GM15510 (cell line): Measurements from ENCODE around the gene DNM1.

Experiments
- POLR2A ChIP-seq: IDR thresholded peaks from 3 replicates; pipeline ENCODE4 v1.6.1; 2011; ENCODE audit warnings: borderline replicate concordance; ENCODE audit not compliant: insufficient read length; ENCODE audit errors: extremely low read depth

Gene DNM1

GRCh38 chr9:128282500-128282899, 79.3 kb downstream of the DNM1 start:
- no peak for TF ChIP-seq POLR2A

GRCh38 chr9:128285033-128285784, 82.0 kb downstream of the DNM1 start:
- TF ChIP-seq POLR2A, result no peak

- TF ChIP-seq POLR2A, result no peak
Measured at GRCh38 chr9:128286440-128286839, 83.3 kb downstream of the DNM1 start.

- no peak for TF ChIP-seq POLR2A
Measured at GRCh38 chr9:128288273-128289004, 85.3 kb downstream of the DNM1 start.

- no peak for TF ChIP-seq POLR2A
Measured at GRCh38 chr9:128292009-128292408, 88.8 kb downstream of the DNM1 start.

- TF ChIP-seq POLR2A, result no peak
Measured at GRCh38 chr9:128293091-128293490, 89.9 kb downstream of the DNM1 start.

GRCh38 chr9:128294142-128294541, 91.0 kb downstream of the DNM1 start:
- no peak for TF ChIP-seq POLR2A

- no peak for TF ChIP-seq POLR2A
Measured at GRCh38 chr9:128296340-128297220, 93.4 kb downstream of the DNM1 start.

- no peak for TF ChIP-seq POLR2A
Measured at GRCh38 chr9:128297221-128297773, 94.1 kb downstream of the DNM1 start.

- TF ChIP-seq POLR2A, result no peak
Measured at GRCh38 chr9:128298535-128299482, 95.6 kb downstream of the DNM1 start.

- TF ChIP-seq POLR2A, result no peak
Measured at GRCh38 chr9:128304136-128304970, 101.2 kb downstream of the DNM1 start.
